GM12878 (cell line): ENCODE measurements around the gene PRIMPOL. TPM values are rescaled to one million over a fixed set of nuclear protein-coding genes. Genes with fewer than 3 reads are reported as not detected.

Experiments used
- ATAC-seq: fragments of 200-7000 bp; cut with Tn5 transposase; 3 replicates; pipeline ENCODE4 v1.9.1; 2020; ENCODE audit warnings: mild to moderate bottlenecking, moderate library complexity
- BruUV-seq: library from RNA; stranded (reverse); fragments of 400-500 nt; replicated peaks from 2 replicates; lab custom pipeline; 2021; lab: Mats Ljungman, UMichigan
- CTCF ChIA-PET: fragments of 300-600 bp; sonication (Branson Sonifier 250); formaldehyde crosslinking; extraction: SDS; loops from one replicate; lab custom pipeline; 2021; ENCODE audit warnings: inconsistent platforms; lab: Yijun Ruan, JAX
- POLR2A ChIA-PET: fragments of 350-600 bp; formaldehyde crosslinking; extraction: SDS; loops from one replicate; lab custom pipeline; 2021; ENCODE audit warnings: inconsistent platforms; lab: Charles Lee
- RAD21 ChIA-PET: fragments of 300-600 bp; sonication (Branson Sonifier 250); formaldehyde crosslinking; loops from one replicate; lab custom pipeline; 2023; ENCODE audit warnings: antibody characterized with exemption; ENCODE audit not compliant: unreplicated experiment; lab: Charles Lee
- SMC1A ChIA-PET: fragments of 300-600 bp; sonication (Branson Sonifier 250); formaldehyde crosslinking; loops from one replicate; lab custom pipeline; 2023; ENCODE audit not compliant: unreplicated experiment, uncharacterized antibody; lab: Charles Lee
- DNase-seq: peaks from one replicate; pipeline ENCODE4 v3.0.0-alpha.2; 2011; ENCODE audit warnings: low read depth, low spot score
- FAIRE-seq: peaks from 3 replicates; lab custom pipeline; 2011; peaks lifted over from hg19 to GRCh38; lab: Jason Lieb, UNC
- H2AFZ ChIP-seq: 2 replicates; pipeline ENCODE4 v1.6.0; 2011; ENCODE audit warnings: low read depth, low read length, control low read depth; ENCODE audit not compliant: control insufficient read depth
- H3K27ac ChIP-seq: 2 replicates; pipeline ENCODE4 v1.5.1; 2011; ENCODE audit warnings: control low read depth; ENCODE audit not compliant: control insufficient read depth, insufficient read depth
- H3K27me3 ChIP-seq, 2 experiments: replicated peaks in 1 of 2; 2 replicates each; pipeline versions ENCODE4 v1.6.0 to v1.6.1; 2011; ENCODE audit warnings: low read length in 1 of 2; ENCODE audit not compliant: control insufficient read depth in 2 of 2, insufficient read depth in 2 of 2
- H3K36me3 ChIP-seq, 2 experiments: 2 replicates each; pipeline ENCODE4 v1.5.1; 2011; ENCODE audit warnings: low read length in 1 of 2; ENCODE audit not compliant: control insufficient read depth in 2 of 2, insufficient read depth in 2 of 2
- H3K4me1 ChIP-seq: 2 replicates; pipeline ENCODE4 v1.6.1; 2011; ENCODE audit warnings: mild to moderate bottlenecking, low read length, moderate library complexity, mixed read lengths; ENCODE audit not compliant: control insufficient read depth, insufficient read depth
- H3K4me2 ChIP-seq: 2 replicates; pipeline ENCODE4 v1.6.0; 2011; ENCODE audit warnings: control low read depth; ENCODE audit not compliant: control insufficient read depth, insufficient read depth
- H3K4me3 ChIP-seq: fragments of 200-600 bp; sonication (generic); 2 replicates; pipeline ENCODE4 v1.5.1; 2016
- H3K79me2 ChIP-seq: 2 replicates; pipeline ENCODE4 v1.6.0; 2011; ENCODE audit warnings: low read length; ENCODE audit not compliant: control insufficient read depth, insufficient read depth
- H3K9ac ChIP-seq: 2 replicates; pipeline ENCODE4 v1.8.0; 2011; ENCODE audit warnings: low read length, control low read depth, mixed read lengths; ENCODE audit not compliant: control insufficient read depth, insufficient read depth
- H3K9me3 ChIP-seq: replicated peaks from 3 replicates; pipeline ENCODE4 v1.5.1; 2011; ENCODE audit warnings: mild to moderate bottlenecking, low read length; ENCODE audit not compliant: control insufficient read depth, insufficient read depth
- H4K20me1 ChIP-seq: 2 replicates; pipeline ENCODE4 v1.6.0; 2011; ENCODE audit not compliant: control insufficient read depth, insufficient read depth
- ATF7 ChIP-seq: fragments of 450-650 bp; IDR thresholded peaks from 2 replicates; pipeline ENCODE4 v1.6.1; 2016; ENCODE audit warnings: low read depth, mild to moderate bottlenecking
- BCL11A ChIP-seq: IDR thresholded peaks from 2 replicates; pipeline ENCODE4 v1.6.1; 2011; ENCODE audit warnings: low read depth, low read length
- BCLAF1 ChIP-seq: fragments of 450-650 bp; IDR thresholded peaks from 2 replicates; pipeline ENCODE4 v1.6.1; 2017; ENCODE audit warnings: antibody characterized with exemption, mild to moderate bottlenecking, moderate library complexity
- CREB1 ChIP-seq: IDR thresholded peaks from 2 replicates; pipeline ENCODE4 v1.6.1; 2012; ENCODE audit warnings: low read depth, mild to moderate bottlenecking, inconsistent platforms
- CREM ChIP-seq: IDR thresholded peaks from 2 replicates; pipeline ENCODE4 v1.6.1; 2014; ENCODE audit warnings: antibody characterized with exemption, low read depth
- ELK1 ChIP-seq: IDR thresholded peaks from 2 replicates; pipeline ENCODE4 v1.6.1; 2012; ENCODE audit warnings: low read depth, low read length, improper control_type of control experiment
- EZH2 ChIP-seq: IDR thresholded peaks from 2 replicates; pipeline ENCODE4 v1.6.1; 2012; ENCODE audit warnings: low read depth, mild to moderate bottlenecking, control low read depth, inconsistent platforms, low read length, borderline replicate concordance; ENCODE audit not compliant: control insufficient read depth
- GATAD2B ChIP-seq: fragments of 450-650 bp; conservative IDR thresholded peaks from 2 replicates; pipeline ENCODE4 v1.6.1; 2017; ENCODE audit warnings: low read depth, mild to moderate bottlenecking, moderate library complexity
- IKZF1 ChIP-seq: fragments of 450-650 bp; conservative IDR thresholded peaks from 2 replicates; pipeline ENCODE4 v1.6.1; 2017; ENCODE audit warnings: antibody characterized with exemption, mild to moderate bottlenecking
- IRF3 ChIP-seq: fragments of 450-650 bp; IDR thresholded peaks from 2 replicates; pipeline ENCODE4 v1.6.1; 2014; ENCODE audit warnings: mild to moderate bottlenecking
- KDM1A ChIP-seq: fragments of 200-600 bp; sonication (generic); IDR thresholded peaks from 2 replicates; pipeline ENCODE4 v1.6.1; 2016; ENCODE audit warnings: borderline replicate concordance
- NBN ChIP-seq: fragments of 450-650 bp; IDR thresholded peaks from 2 replicates; pipeline ENCODE4 v1.6.1; 2016
- NFXL1 ChIP-seq: fragments of 450-650 bp; IDR thresholded peaks from 2 replicates; pipeline ENCODE4 v1.6.1; 2017; ENCODE audit warnings: antibody characterized with exemption, mild to moderate bottlenecking, borderline replicate concordance
- NRF1 ChIP-seq: conservative IDR thresholded peaks from 2 replicates; pipeline ENCODE4 v1.6.1; 2011; ENCODE audit warnings: mild to moderate bottlenecking, low read depth, low read length, improper control_type of control experiment
- RAD21 ChIP-seq: IDR thresholded peaks from 2 replicates; pipeline ENCODE4 v1.6.1; 2011; ENCODE audit warnings: mild to moderate bottlenecking, low read depth, low read length, moderate library complexity; ENCODE audit not compliant: insufficient read depth
- SMAD5 ChIP-seq: IDR thresholded peaks from 2 replicates; pipeline ENCODE4 v1.6.1; 2016; ENCODE audit warnings: antibody characterized with exemption, low read depth
- TAF1 ChIP-seq: IDR thresholded peaks from 2 replicates; pipeline ENCODE4 v1.6.1; 2011; ENCODE audit warnings: mild to moderate bottlenecking, low read depth, low read length, borderline replicate concordance
- WGBS: methylation state at CpG from one replicate; pipeline ENCODE4 v1.1.6; 2016; ENCODE audit warnings: low lambda C conversion rate; ENCODE audit not compliant: insufficient replicate concordance, insufficient coverage; ENCODE audit errors: missing lambda C conversion rate; 5-methylcytosine and 5-hydroxymethylcytosine counted together
- in situ Hi-C: fragments of 300-500 bp; cut with MboI; formaldehyde crosslinking; loops from 9 replicates; pipeline ENCODE4 v1.14.3; 2018; ENCODE audit warnings: mixed read lengths
- intact Hi-C: fragments of 100-400 bp; cut with micrococcal nuclease; formaldehyde crosslinking; loops from one replicate; pipeline ENCODE4 v1.14.2; 2022; ENCODE audit not compliant: unreplicated experiment
- polyA plus RNA-seq, 11 experiments: library from polyadenylated mRNA; depleted of rRNA in 4 of 11; unstranded in 6 of 11; stranded (reverse) in 5 of 11; fragments of >200 nt; fragmentation: Nextera tagmentation in 4 of 11; fragmentation: Illumina TruSeq in 1 of 11; extraction: Ambion mirVana in 4 of 11; extraction: Trizol in 1 of 11; gene quantifications; 1 replicate in 1 of 11; 2 replicates in 10 of 11; pipeline versions ENCODE4 v1.2.1 to v1.2.3, GENCODE V29; 2011 to 2016; ENCODE audit warnings: inconsistent platforms in 2 of 11, missing spikeins in 2 of 11, low read depth in 1 of 11
- total RNA-seq, 4 experiments: library from RNA; depleted of rRNA in 3 of 4; stranded (reverse); fragments of >200 nt in 3 of 4; fragmentation: Illumina TruSeq in 1 of 4; extraction: Trizol in 1 of 4; gene quantifications; 2 replicates each; pipeline versions ENCODE4 v1.2.1 to v1.2.3, GENCODE V29; 2013 to 2021
- TF ChIP-seq, protein P1 (sequence below): IDR thresholded peaks from 2 replicates; pipeline ENCODE4 v1.6.1; 2011; ENCODE audit warnings: low read depth, low read length, improper control_type of control experiment, borderline replicate concordance
- TF ChIP-seq, protein P2 (sequence below): fragments of 450-650 bp; IDR thresholded peaks from 2 replicates; pipeline ENCODE4 v1.6.1; 2017; ENCODE audit warnings: mild to moderate bottlenecking

Gene PRIMPOL
- total and polyA plus RNA-seq, 10 of the 15 experiments (the other 5 are each of a cell fraction or from before 2014, with no cell fraction given) = 10.6 to 23.7 (median 14.0) TPM

GRCh38 chr4:184697956-184698355 is 48.4 kb downstream of the PRIMPOL start:
- Histone ChIP-seq H3K9ac (no peak overlapping the region), H3K9me3 (no peaks in the 10 kb centered on the region), H3K27ac (no peak overlapping the region), H3K4me1 (no peaks in the 10 kb centered on the region), H2AFZ (no peak overlapping the region), H3K79me2 (no peaks in the 10 kb centered on the region), H3K27me3 (no peaks in the 10 kb centered on the region), H3K36me3 (peaks cover 2 to 15% of the 10 kb centered on the region in 2 experiments), H4K20me1 (no peaks in the 10 kb centered on the region), H3K4me3 (no peak overlapping the region), H3K4me2 (no peak overlapping the region)
- ChIA-PET RAD21 (interaction anchor here (1.3 kb wide), 1 partner anchor 48 kb away, joined by 4 read pairs; no protein-coding TSS in a partner anchor), POLR2A (no interaction called here), CTCF (no interaction called here), SMC1A (interaction anchor here (1.1 to 3.6 kb wide), 4 partner anchors 8 to 82 kb away, joined by 3 to 17 read pairs (median 4); no protein-coding TSS in a partner anchor)
- FAIRE-seq (no peak), DNase-seq (no peak), ATAC-seq (no peak)
- BruUV-seq = no TSS peak
- in situ Hi-C loops (no loop called here), intact Hi-C loops (no loop called here)
- 93% methylated on average over 3 of the region's 3 CpGs for WGBS
- TF ChIP-seq ATF7 (no peak), KDM1A (no peak), SMAD5 (no peak), ELK1 (no peak), CREM (no peak), CREB1 (no peak), BCLAF1 (no peak), IKZF1 (no peak), BCL11A (no peak), EZH2 (no peak), TAF1 (no peak), NRF1 (no peak), NBN (no peak), IRF3 (no peak), NFXL1 (no peak), GATAD2B (no peak), RAD21 (no peak)
- TF ChIP-seq, protein P1, sequence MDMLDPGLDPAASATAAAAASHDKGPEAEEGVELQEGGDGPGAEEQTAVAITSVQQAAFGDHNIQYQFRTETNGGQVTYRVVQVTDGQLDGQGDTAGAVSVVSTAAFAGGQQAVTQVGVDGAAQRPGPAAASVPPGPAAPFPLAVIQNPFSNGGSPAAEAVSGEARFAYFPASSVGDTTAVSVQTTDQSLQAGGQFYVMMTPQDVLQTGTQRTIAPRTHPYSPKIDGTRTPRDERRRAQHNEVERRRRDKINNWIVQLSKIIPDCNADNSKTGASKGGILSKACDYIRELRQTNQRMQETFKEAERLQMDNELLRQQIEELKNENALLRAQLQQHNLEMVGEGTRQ = no peak
- TF ChIP-seq, protein P2, sequence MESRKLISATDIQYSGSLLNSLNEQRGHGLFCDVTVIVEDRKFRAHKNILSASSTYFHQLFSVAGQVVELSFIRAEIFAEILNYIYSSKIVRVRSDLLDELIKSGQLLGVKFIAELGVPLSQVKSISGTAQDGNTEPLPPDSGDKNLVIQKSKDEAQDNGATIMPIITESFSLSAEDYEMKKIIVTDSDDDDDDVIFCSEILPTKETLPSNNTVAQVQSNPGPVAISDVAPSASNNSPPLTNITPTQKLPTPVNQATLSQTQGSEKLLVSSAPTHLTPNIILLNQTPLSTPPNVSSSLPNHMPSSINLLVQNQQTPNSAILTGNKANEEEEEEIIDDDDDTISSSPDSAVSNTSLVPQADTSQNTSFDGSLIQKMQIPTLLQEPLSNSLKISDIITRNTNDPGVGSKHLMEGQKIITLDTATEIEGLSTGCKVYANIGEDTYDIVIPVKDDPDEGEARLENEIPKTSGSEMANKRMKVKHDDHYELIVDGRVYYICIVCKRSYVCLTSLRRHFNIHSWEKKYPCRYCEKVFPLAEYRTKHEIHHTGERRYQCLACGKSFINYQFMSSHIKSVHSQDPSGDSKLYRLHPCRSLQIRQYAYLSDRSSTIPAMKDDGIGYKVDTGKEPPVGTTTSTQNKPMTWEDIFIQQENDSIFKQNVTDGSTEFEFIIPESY = no peak
